K562 (cell line): ENCODE measurements around the gene PIK3C2A. TPM values are rescaled to one million over a fixed set of nuclear protein-coding genes. Genes with fewer than 3 reads are reported as not detected.

ENCODE experiments used
- ATAC-seq: fragments of 200-7000 bp; cut with Tn5 transposase; 3 replicates; pipeline ENCODE4 v1.9.1; 2020; ENCODE audit warnings: moderate library complexity
- BruUV-seq: library from RNA; stranded (reverse); fragments of 400-500 nt; replicated peaks from 2 replicates; lab custom pipeline; 2021; lab: Mats Ljungman, UMichigan
- CTCF ChIA-PET: fragments of 300-600 bp; formaldehyde crosslinking; extraction: SDS; loops from one replicate; lab custom pipeline; 2021; ENCODE audit warnings: low intra/inter-chr PET ratio; lab: Yijun Ruan, JAX
- POLR2A ChIA-PET: fragments of 300-600, 350-650 bp; sonication (Branson Sonifier 250); formaldehyde crosslinking; extraction: SDS; loops from one replicate; lab custom pipeline; 2021; ENCODE audit warnings: antibody characterized with exemption, inconsistent platforms; lab: Yijun Ruan, JAX
- DNase-seq, 4 experiments: peaks; one replicate each; pipeline versions ENCODE4 v3.0.0 to v3.0.0-alpha.2; 2011 to 2018; ENCODE audit warnings: low spot score in 3 of 4, mixed read lengths in 3 of 4; ENCODE audit errors: extremely low read depth in 1 of 4
- FAIRE-seq: peaks from 2 replicates; lab custom pipeline; 2011; peaks lifted over from hg19 to GRCh38; lab: Jason Lieb, UNC
- H2AFZ ChIP-seq: 2 replicates; pipeline ENCODE4 v1.6.0; 2011; ENCODE audit warnings: low read depth, low read length, control low read depth, inconsistent platforms
- H3K27ac ChIP-seq: fragments of 200-600 bp; 3 replicates; pipeline ENCODE4 v1.8.0; 2011; ENCODE audit warnings: low read depth, mild to moderate bottlenecking, control low read depth, inconsistent platforms, low read length, moderate library complexity, mixed read lengths; ENCODE audit errors: extremely low read depth
- H3K27me3 ChIP-seq, 2 experiments: fragments of 300-600 bp in 1 of 2; 2 replicates in 1 of 2; 3 replicates in 1 of 2; pipeline versions ENCODE4 v1.6.0 to v1.8.0; 2011; ENCODE audit warnings: inconsistent platforms in 2 of 2, low read length in 2 of 2, mild to moderate bottlenecking in 1 of 2, mixed read lengths in 1 of 2, moderate library complexity in 1 of 2; ENCODE audit not compliant: control insufficient read depth in 2 of 2, insufficient read depth in 2 of 2
- H3K36me3 ChIP-seq: fragments of 300-600 bp; 3 replicates; pipeline ENCODE4 v1.8.0; 2011; ENCODE audit warnings: mild to moderate bottlenecking, low read length, inconsistent platforms; ENCODE audit not compliant: control insufficient read depth, insufficient read depth
- H3K4me1 ChIP-seq, 2 experiments: fragments of 200-600 bp in 1 of 2; replicated peaks in 1 of 2; 2 replicates in 1 of 2; 3 replicates in 1 of 2; pipeline versions ENCODE4 v1.5.1 to v1.8.0; 2011; ENCODE audit warnings: inconsistent platforms in 2 of 2, low read length in 2 of 2, mild to moderate bottlenecking in 1 of 2, mixed read lengths in 1 of 2, moderate library complexity in 1 of 2; ENCODE audit not compliant: control insufficient read depth in 2 of 2, insufficient read depth in 2 of 2
- H3K4me2 ChIP-seq: 2 replicates; pipeline ENCODE4 v1.6.1; 2011; ENCODE audit warnings: low read length, control low read depth, inconsistent platforms, mixed read lengths; ENCODE audit not compliant: insufficient read depth
- H3K4me3 ChIP-seq: fragments of 200-600 bp; sonication (generic), shearing (Covaris generic); 2 replicates; pipeline ENCODE4 v1.5.1; 2016; ENCODE audit warnings: control low read depth, inconsistent platforms
- H3K79me2 ChIP-seq: fragments of 200-600 bp; 3 replicates; pipeline ENCODE4 v1.8.0; 2011; ENCODE audit warnings: low read length, inconsistent platforms; ENCODE audit not compliant: control insufficient read depth, insufficient read depth
- H3K9ac ChIP-seq, 2 experiments: 2 replicates each; pipeline versions ENCODE4 v1.6.0 to v1.6.1; 2011; ENCODE audit warnings: low read depth in 2 of 2, low read length in 2 of 2, control low read depth in 1 of 2, inconsistent platforms in 1 of 2, mild to moderate bottlenecking in 1 of 2, mixed read lengths in 1 of 2; ENCODE audit not compliant: insufficient read depth in 1 of 2
- H3K9me1 ChIP-seq: one replicate; pipeline ENCODE4 v1.6.0; 2011; ENCODE audit warnings: inconsistent platforms, mild to moderate bottlenecking, low read length, moderate library complexity; ENCODE audit not compliant: control insufficient read depth, insufficient read depth
- H3K9me3 ChIP-seq: replicated peaks from 2 replicates; pipeline ENCODE4 v1.5.1; 2011; ENCODE audit warnings: low read depth, low read length, inconsistent platforms; ENCODE audit not compliant: control insufficient read depth, insufficient read depth
- H4K20me1 ChIP-seq: replicated peaks from 2 replicates; pipeline ENCODE4 v1.6.1; 2011; ENCODE audit warnings: low read length, inconsistent platforms, mixed read lengths; ENCODE audit not compliant: control insufficient read depth, insufficient read depth
- EP400 ChIP-seq: fragments of 450-650 bp; IDR thresholded peaks from 2 replicates; pipeline ENCODE4 v1.6.1; 2017; ENCODE audit warnings: antibody characterized with exemption, mild to moderate bottlenecking, moderate library complexity
- HBP1 ChIP-seq: fragments of 450-650 bp; formaldehyde crosslinking; IDR thresholded peaks from 2 replicates; pipeline ENCODE4 v1.4.0; 2022; ENCODE audit warnings: missing genetic modification characterization
- LEF1 ChIP-seq: fragments of 450-650 bp; IDR thresholded peaks from 2 replicates; pipeline ENCODE4 v1.6.1; 2016; ENCODE audit warnings: mild to moderate bottlenecking
- SAFB2 ChIP-seq: fragments of 200-400 bp; formaldehyde crosslinking; IDR thresholded peaks from 2 replicates; pipeline ENCODE4 v1.6.1; 2018; ENCODE audit warnings: borderline replicate concordance, low read length, low read depth, moderate library complexity; ENCODE audit not compliant: severe bottlenecking
- SIX5 ChIP-seq, 2 experiments: IDR thresholded peaks; 2 replicates each; pipeline ENCODE4 v1.6.1; 2011; ENCODE audit warnings: low read length in 2 of 2, borderline replicate concordance in 1 of 2, low read depth in 1 of 2, mild to moderate bottlenecking in 1 of 2, moderate library complexity in 1 of 2; ENCODE audit not compliant: insufficient read depth in 1 of 2
- ZNF511 ChIP-seq: sonication (generic); formaldehyde crosslinking; IDR thresholded peaks from 2 replicates; pipeline ENCODE4 v1.8.0; 2022; ENCODE audit warnings: mild to moderate bottlenecking, missing genetic modification reagents
- WGBS: fragments of 100-300 bp; shearing (Covaris generic); methylation state at CpG from one replicate; pipeline ENCODE4 v1.1.6; 2016; ENCODE audit warnings: low coverage, mixed read lengths; ENCODE audit not compliant: insufficient coverage; ENCODE audit errors: missing lambda C conversion rate; 5-methylcytosine and 5-hydroxymethylcytosine counted together
- in situ Hi-C: fragments of 300-500 bp; cut with MboI; formaldehyde crosslinking; loops from 4 replicates; pipeline ENCODE4 v1.15.0; 2018; ENCODE audit warnings: inconsistent platforms, mixed read lengths
- intact Hi-C: fragments of 100-400 bp; cut with micrococcal nuclease; formaldehyde crosslinking; loops from 2 replicates; pipeline ENCODE4 v1.14.2; 2022
- polyA plus RNA-seq, 8 experiments: library from polyadenylated mRNA; depleted of rRNA in 4 of 8; stranded (reverse) in 5 of 8; unstranded in 3 of 8; fragments of >200 nt; fragmentation: Nextera tagmentation in 2 of 8; fragmentation: Illumina TruSeq in 1 of 8; extraction: Ambion mirVana in 2 of 8; extraction: Trizol in 1 of 8; gene quantifications; 2 replicates each; pipeline versions ENCODE4 v1.2.1 to v1.2.3, GENCODE V29; 2011 to 2014; ENCODE audit warnings: inconsistent platforms in 1 of 8, missing spikeins in 1 of 8
- total RNA-seq, 7 experiments: library from RNA; depleted of rRNA in 6 of 7; stranded (reverse); fragments of >200 nt in 6 of 7; fragmentation: Illumina TruSeq in 2 of 7; extraction: Trizol in 2 of 7; gene quantifications; 2 replicates each; pipeline versions ENCODE4 v1.2.1 to v1.2.3, GENCODE V29; 2011 to 2021; ENCODE audit warnings: low replicate concordance in 1 of 7

The PIK3C2A gene
- total and polyA plus RNA-seq, 9 of the 15 experiments (the other 6 are each of a cell fraction or from before 2014, with no cell fraction given) = 3.1 to 25.2 (median 15.6) TPM

- Histone ChIP-seq H2AFZ (no peak overlapping the region), H3K27me3 (no peaks in the 10 kb centered on the region), H3K36me3 (no peaks in the 10 kb centered on the region), H3K4me1 (peaks cover 0 to 22% of the 10 kb centered on the region in 2 experiments; a peak in 4 of 5 replicates), H3K9me3 (no peaks in the 10 kb centered on the region), H3K9me1 (no peaks in the 10 kb centered on the region), H3K4me2 (no peak overlapping the region), H3K4me3 (no peak overlapping the region), H4K20me1 (0 out of 2 replicates have a peak, but pooled peaks cover 3% of the 10 kb centered on the region), H3K27ac (no peak overlapping the region), H3K9ac (no peak overlapping the region), H3K79me2 (peaks cover 43% of the 10 kb centered on the region)
- ChIA-PET POLR2A (interaction anchor here (0.6 to 2.4 kb wide), 2 partner anchors 10 to 67 kb away, joined by 3 to 13 read pairs; no protein-coding TSS in a partner anchor), CTCF (no interaction called here)
- DNase-seq (no peak), ATAC-seq (no peak), FAIRE-seq (no peak)
- no TSS peak for BruUV-seq
- WGBS = 85% methylated on average over 1 of the region's 1 CpG
- in situ Hi-C loops (no loop called here), intact Hi-C loops (no loop called here)
- no peak for TF ChIP-seq EP400
- no peak for TF ChIP-seq ZNF511 (CRISPR knock-in tag)
- TF ChIP-seq HBP1 (CRISPR knock-in tag) = no peak
- no peak for TF ChIP-seq SAFB2
- no peak for TF ChIP-seq LEF1
- TF ChIP-seq SIX5 (IDR thresholded peaks at IDR 0.05; ENCODE audit: borderline replicate concordance in 1 of 2, insufficient read depth in 1 of 2, low read depth in 1 of 2, low read length in 2 of 2) = no peak
These were observed 46.3 kb downstream of the PIK3C2A start for GRCh38 chr11:17161515-17161914.
